GM19193 (cell line): ENCODE data around the gene SRY.

Experiments
- POLR2A ChIP-seq: IDR thresholded peaks from 4 replicates; pipeline ENCODE4 v1.6.1; 2011; ENCODE audit not compliant: insufficient read depth, insufficient read length; ENCODE audit errors: extremely low read depth

SRY gene

GRCh38 chrY:2787600-2787999, at the start of gene SRY:
Gene SRY (minus strand): TSS chrY:2787682. CDS start chrY:2787603, 79 bp downstream.
- TF ChIP-seq POLR2A, result no peak

DNA sequence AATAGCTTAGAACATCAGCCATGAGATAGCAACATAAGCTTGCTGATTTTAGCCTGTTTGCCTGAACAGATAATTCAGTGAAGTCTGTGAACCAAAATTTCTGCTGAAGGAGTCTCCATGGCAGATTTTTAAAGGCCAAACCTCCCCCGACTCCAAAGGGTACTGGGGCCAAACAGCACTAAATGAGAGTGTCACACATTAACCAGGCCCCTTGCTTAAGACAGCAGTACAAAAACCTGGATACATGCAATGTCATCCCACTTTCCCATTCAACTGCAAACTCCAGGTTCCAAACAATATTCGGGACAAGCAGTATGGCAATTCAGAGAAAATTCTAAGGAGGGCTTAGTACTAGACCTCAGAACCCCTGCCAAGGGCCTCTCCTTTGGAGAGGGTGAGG, 49.6 kb upstream of the SRY start:
- no peak for TF ChIP-seq POLR2A

DNA sequence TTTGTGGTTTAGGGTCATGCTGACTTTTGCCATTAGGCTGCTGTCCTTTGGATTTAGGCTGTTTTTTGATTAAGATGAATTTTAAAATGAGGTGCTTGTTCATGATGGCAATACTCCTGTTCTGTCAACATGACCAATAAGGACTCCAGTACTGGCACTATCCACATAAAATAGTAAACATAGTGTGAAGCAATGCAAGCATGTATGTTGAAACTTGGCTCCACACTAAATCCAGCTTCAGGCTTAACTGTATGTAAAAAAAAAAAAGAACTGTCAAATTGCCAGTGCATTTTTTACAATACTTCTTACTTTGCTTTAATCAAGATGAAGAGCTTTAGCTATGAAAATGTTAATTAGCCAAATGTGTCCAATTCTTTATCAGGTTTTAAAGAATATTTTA, 47.7 kb upstream of the SRY start:
- TF ChIP-seq POLR2A, result no peak

DNA sequence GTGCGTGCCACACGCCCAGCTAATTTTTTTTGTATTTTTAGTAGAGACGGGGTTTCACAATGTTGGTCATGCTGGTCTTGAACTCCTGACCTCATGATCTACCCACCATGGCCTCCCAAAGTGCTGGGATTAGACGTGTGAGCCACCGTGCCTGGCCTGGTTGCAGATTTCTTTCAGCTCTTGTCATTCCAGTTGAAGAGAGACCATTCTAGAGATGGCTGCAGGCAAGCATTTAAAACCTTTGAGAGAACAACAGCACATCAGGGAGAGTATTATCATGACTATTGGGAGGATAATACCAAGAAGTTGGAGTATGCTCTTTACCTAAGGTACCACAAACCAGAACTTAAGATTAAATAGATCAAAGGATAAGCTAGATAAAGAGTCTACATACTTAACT, 41.0 kb upstream of the SRY start:
- TF ChIP-seq POLR2A, result no peak

GRCh38 chrY:2824471-2824870, 37.0 kb upstream of the SRY start:
- TF ChIP-seq POLR2A, result no peak

DNA sequence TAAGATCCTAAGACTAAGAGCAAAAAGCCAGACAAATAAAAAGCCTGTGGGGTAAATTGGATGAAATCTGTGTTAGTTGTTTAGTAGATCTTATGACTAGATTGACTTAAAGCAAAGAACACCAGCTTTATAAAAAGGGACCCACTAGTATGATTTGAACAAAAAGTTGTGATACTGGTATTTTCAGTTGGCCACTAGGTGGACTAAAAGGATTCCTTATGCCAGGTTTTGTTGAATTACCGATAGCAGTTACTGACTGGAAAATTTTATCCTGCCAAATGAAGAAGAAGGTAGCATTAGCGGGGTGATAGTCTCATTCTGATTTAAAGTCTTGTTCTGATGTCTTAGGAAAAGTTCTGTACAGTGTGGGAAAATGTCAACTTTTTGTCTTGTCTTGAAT, 12.8 kb upstream of the SRY start:
- TF ChIP-seq POLR2A, result no peak

DNA sequence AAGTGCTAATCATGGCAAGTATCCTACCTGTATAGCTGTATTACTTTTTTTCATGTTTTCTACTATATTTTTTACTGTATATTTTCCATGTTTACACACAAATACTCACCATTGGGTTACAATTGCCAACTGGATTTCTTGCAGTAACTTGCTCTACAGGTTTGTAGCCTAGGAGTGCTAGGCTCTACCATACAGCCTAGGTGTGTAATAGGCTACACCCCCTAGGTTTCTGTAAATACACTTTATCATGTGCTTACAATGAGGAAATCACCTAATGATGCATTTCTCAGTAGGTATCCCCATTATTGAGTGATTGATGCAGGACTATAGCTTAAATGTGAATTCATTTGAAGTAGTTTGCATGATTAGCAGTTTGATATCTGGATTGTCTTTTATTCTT, 10.5 kb upstream of the SRY start:
- no peak for TF ChIP-seq POLR2A

DNA sequence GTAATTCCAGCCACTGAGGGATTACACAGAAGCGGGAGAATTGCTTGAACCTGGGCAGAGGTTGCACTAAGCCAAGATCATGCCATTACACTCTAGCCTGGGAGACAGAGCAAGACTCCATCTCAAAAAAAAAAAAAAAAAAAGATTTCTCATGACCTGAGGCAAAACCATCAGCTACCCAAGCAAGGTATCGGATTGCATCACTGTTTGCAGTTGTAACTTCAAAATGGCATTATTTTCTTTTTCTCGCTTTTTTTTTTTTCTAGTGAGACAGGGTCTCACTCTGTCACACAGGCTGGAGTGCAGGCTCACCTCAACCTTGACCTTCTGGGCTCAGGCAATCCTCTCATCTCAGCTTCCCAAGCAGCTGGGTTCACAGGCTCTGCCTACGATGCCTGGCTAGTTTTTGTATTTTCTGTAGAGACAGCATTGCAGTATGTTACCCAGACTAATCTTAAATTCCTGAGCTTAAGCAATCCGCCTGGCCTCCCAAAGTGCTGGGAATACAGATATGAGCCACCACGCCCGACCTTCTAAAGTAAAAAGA, 9.6 kb upstream of the SRY start:
- TF ChIP-seq POLR2A, result no peak

DNA sequence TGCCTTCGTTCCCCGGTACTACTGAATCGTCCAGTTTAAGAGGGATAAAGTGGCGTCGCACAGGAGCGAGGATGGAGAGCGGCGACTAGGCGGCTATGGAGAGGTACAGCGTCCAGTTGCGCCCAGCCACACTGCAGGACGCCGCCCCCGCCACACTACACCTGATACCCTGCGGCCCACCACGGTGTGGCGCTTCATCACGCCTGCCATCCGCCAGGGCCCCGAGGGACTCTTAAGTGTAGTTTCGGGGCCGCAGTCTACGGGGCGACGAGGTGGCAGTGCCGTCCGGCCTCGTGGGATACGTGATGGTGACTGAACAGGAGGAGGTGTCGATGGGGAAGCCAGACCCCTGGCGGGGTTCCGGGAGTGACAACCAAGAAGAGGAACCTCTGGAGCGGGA, 2.3 kb upstream of the SRY start:
- TF ChIP-seq POLR2A, result no peak

DNA sequence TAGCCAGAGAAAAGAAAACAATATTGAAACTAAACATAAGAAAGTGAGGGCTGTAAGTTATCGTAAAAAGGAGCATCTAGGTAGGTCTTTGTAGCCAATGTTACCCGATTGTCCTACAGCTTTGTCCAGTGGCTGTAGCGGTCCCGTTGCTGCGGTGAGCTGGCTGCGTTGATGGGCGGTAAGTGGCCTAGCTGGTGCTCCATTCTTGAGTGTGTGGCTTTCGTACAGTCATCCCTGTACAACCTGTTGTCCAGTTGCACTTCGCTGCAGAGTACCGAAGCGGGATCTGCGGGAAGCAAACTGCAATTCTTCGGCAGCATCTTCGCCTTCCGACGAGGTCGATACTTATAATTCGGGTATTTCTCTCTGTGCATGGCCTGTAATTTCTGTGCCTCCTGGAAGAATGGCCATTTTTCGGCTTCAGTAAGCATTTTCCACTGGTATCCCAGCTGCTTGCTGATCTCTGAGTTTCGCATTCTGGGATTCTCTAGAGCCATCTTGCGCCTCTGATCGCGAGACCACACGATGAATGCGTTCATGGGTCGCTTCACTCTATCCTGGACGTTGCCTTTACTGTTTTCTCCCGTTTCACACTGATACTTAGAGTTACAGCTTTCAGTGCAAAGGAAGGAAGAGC, 488 bp downstream of the SRY start:
- TF ChIP-seq POLR2A, result no peak
